Posterior cingulate gyrus (tissue), 11 donors: Measurements from ENCODE around the gene ALDOC.
A peak's percentile ranks its signal among the peaks of the same experiment; 100 is the strongest.

ENCODE experiments used
- DNase-seq, 10 donors: peaks; one replicate each; pipeline versions ENCODE4 v3.0.0 to v3.0.0-alpha.2; 2020 to 2021; ENCODE audit warnings: mixed read lengths in 3 of 10
- intact Hi-C: fragments of 100-400 bp; cut with DNase I; formaldehyde crosslinking; loops from one replicate; pipeline ENCODE4 v1.15.1; 2023

Gene ALDOC

GRCh38 chr17:28554565-28554964, 22.1 kb downstream of the ALDOC start:
- intact Hi-C loops = no loop called here
- peak in 2 of 10 donors; percentile 8 to 24 for DNase-seq

- intact Hi-C loops = no loop called here
- DNase-seq = peak in 1 of 10 donors; percentile 64
Measured at GRCh38 chr17:28553000-28553505, 23.6 kb downstream of the ALDOC start.

GRCh38 chr17:28552176-28552999, 24.3 kb downstream of the ALDOC start, which contains the start of gene UNC119:
UNC119 (minus strand) TSS chr17:28552624; CDS start chr17:28552557, 67 bp downstream.
- DNase-seq = peak; percentile 49 to 96 (median 71)
- intact Hi-C loops = no loop called here

GRCh38 chr17:28551421-28552175, 25.1 kb downstream of the ALDOC start:
- peak in 2 of 10 donors; percentile 68 to 84 for DNase-seq
- intact Hi-C loops = no loop called here

GRCh38 chr17:28550858-28551257, 25.8 kb downstream of the ALDOC start:
- intact Hi-C loops = no loop called here
- peak in 2 of 10 donors; percentile 26 to 38 for DNase-seq

- peak in 2 of 10 donors; percentile 31 to 50 for DNase-seq
- intact Hi-C loops = no loop called here
Measured at GRCh38 chr17:28549236-28550132, 27.2 kb downstream of the ALDOC start.

GRCh38 chr17:28548417-28549130, 28.1 kb downstream of the ALDOC start:
- peak in 2 of 10 donors; percentile 16 to 69 for DNase-seq
- intact Hi-C loops = loop anchor here (1.0 kb wide), 1 partner anchor 65 kb away; no protein-coding TSS in a partner anchor

GRCh38 chr17:28547623-28548416, 28.9 kb downstream of the ALDOC start:
- DNase-seq = peak; percentile 48 to 94 (median 76)
- intact Hi-C loops = loop anchor here (1.0 kb wide), 1 partner anchor 65 kb away; no protein-coding TSS in a partner anchor

GRCh38 chr17:28547096-28547622, 29.5 kb downstream of the ALDOC start:
- intact Hi-C loops = no loop called here
- DNase-seq = peak in 2 of 10 donors; percentile 53 to 59

GRCh38 chr17:28545787-28546415, 30.8 kb downstream of the ALDOC start:
- intact Hi-C loops = no loop called here
- peak in 2 of 10 donors; percentile 51 to 52 for DNase-seq

- DNase-seq = peak in 1 of 10 donors; percentile 34
- intact Hi-C loops = no loop called here
Measured at GRCh38 chr17:28545141-28545503, 31.6 kb downstream of the ALDOC start.

- DNase-seq = peak in 2 of 10 donors; percentile 12 to 16
- intact Hi-C loops = no loop called here
Measured at GRCh38 chr17:28544402-28545140, 32.1 kb downstream of the ALDOC start.

GRCh38 chr17:28541439-28541838, 35.3 kb downstream of the ALDOC start:
- intact Hi-C loops = no loop called here
- DNase-seq = no peak

GRCh38 chr17:28540231-28540630, 36.5 kb downstream of the ALDOC start:
- peak in 2 of 10 donors; percentile 55 to 62 for DNase-seq
- intact Hi-C loops = loop anchor here (1.0 kb wide), 1 partner anchor 46 kb away; no protein-coding TSS in a partner anchor

- peak in 2 of 10 donors; percentile 44 to 67 for DNase-seq
- intact Hi-C loops = no loop called here
Measured at GRCh38 chr17:28538296-28538895, 38.3 kb downstream of the ALDOC start.

GRCh38 chr17:28537219-28537610, 39.5 kb downstream of the ALDOC start:
- intact Hi-C loops = no loop called here
- peak in 2 of 10 donors; percentile 35 to 73 for DNase-seq
